NCI-H226 (cell line): ENCODE data around the gene PHF3.
A peak's percentile ranks its signal among the peaks of the same experiment; 100 is the strongest.

Experiments used
- DNase-seq: peaks from one replicate; pipeline ENCODE4 v3.0.0-alpha.2; 2015

The PHF3 gene

GRCh38 chr6:63635588-63636517 is at the start of gene PHF3:
PHF3 (plus strand) TSS chr6:63635802; CDS start chr6:63646552, 10,750 bp downstream.
- peak; percentile 87 for DNase-seq

- DNase-seq: no peak
Measured at GRCh38 chr6:63589952-63590411, 45.6 kb upstream of the PHF3 start.

GRCh38 chr6:63592886-63593285 is 42.7 kb upstream of the PHF3 start:
- no peak for DNase-seq

GRCh38 chr6:63597141-63598048 is 38.2 kb upstream of the PHF3 start:
- DNase-seq: peak; percentile 16

- DNase-seq: no peak
Measured at GRCh38 chr6:63598049-63599036, 37.3 kb upstream of the PHF3 start.

GRCh38 chr6:63599243-63599642 is 36.4 kb upstream of the PHF3 start:
- no peak for DNase-seq

GRCh38 chr6:63600136-63600535 is 35.5 kb upstream of the PHF3 start:
- DNase-seq: no peak

GRCh38 chr6:63609231-63609630 is 26.4 kb upstream of the PHF3 start:
- DNase-seq: no peak

- no peak for DNase-seq
Measured at GRCh38 chr6:63610944-63611343, 24.7 kb upstream of the PHF3 start.

- no peak for DNase-seq
Measured at GRCh38 chr6:63611560-63611959, 24.0 kb upstream of the PHF3 start.

GRCh38 chr6:63615590-63615989 is 20.0 kb upstream of the PHF3 start:
- DNase-seq: no peak

- DNase-seq: no peak
Measured at GRCh38 chr6:63624091-63624490, 11.5 kb upstream of the PHF3 start.

GRCh38 chr6:63630466-63630865 is 5.1 kb upstream of the PHF3 start:
- DNase-seq: no peak

- DNase-seq: no peak
Measured at GRCh38 chr6:63634630-63635029, 972 bp upstream of the PHF3 start.

- no peak for DNase-seq
Measured at GRCh38 chr6:63635215-63635587, 401 bp upstream of the PHF3 start.

- DNase-seq: peak; percentile 1
Measured at GRCh38 chr6:63636518-63637021, 968 bp downstream of the PHF3 start.

- DNase-seq: no peak
Measured at GRCh38 chr6:63637865-63638445, 2.4 kb downstream of the PHF3 start.

- peak; percentile 26 for DNase-seq
Measured at GRCh38 chr6:63640062-63640461, 4.5 kb downstream of the PHF3 start.

- DNase-seq: no peak
Measured at GRCh38 chr6:63643862-63644261, 8.3 kb downstream of the PHF3 start.

- DNase-seq: peak; percentile 32
Measured at GRCh38 chr6:63644668-63645326, 9.2 kb downstream of the PHF3 start.

GRCh38 chr6:63649269-63649668 is 13.7 kb downstream of the PHF3 start:
- no peak for DNase-seq
